WTC11 (cell line): ENCODE measurements around the gene ELF5. TPM values are rescaled to one million over a fixed set of nuclear protein-coding genes. Genes with fewer than 3 reads are reported as not detected.

Experiments
- ATAC-seq: fragments of 200-7000 bp; cut with Tn5 transposase; 2 replicates; pipeline ENCODE4 v1.10.0; 2021; ENCODE audit warnings: mild to moderate bottlenecking, moderate library complexity
- CTCF ChIA-PET: fragments of 300-600 bp; sonication (Branson Sonifier 250); formaldehyde crosslinking; loops from one replicate; lab custom pipeline; 2021; ENCODE audit warnings: antibody characterized with exemption; lab: Charles Lee
- POLR2A ChIA-PET: fragments of 350-600 bp; sonication (Branson Sonifier 250); formaldehyde crosslinking; loops from one replicate; lab custom pipeline; 2021; ENCODE audit warnings: antibody characterized with exemption; lab: Charles Lee
- DNase-seq: peaks from one replicate; pipeline ENCODE4 v3.0.0; 2021; ENCODE audit warnings: low spot score
- H3K27ac Mint-ChIP-seq: 2 replicates; pipeline ENCODE4 v1.8.0; 2021; ENCODE audit warnings: mixed read lengths
- H3K27me3 Mint-ChIP-seq: 2 replicates; pipeline ENCODE4 v1.8.0; 2021; ENCODE audit warnings: low read depth, mild to moderate bottlenecking, moderate library complexity, mixed read lengths
- H3K36me3 Mint-ChIP-seq: 2 replicates; pipeline ENCODE4 v1.8.0; 2021; ENCODE audit warnings: mixed read lengths
- H3K4me1 Mint-ChIP-seq: 2 replicates; pipeline ENCODE4 v1.8.0; 2022; ENCODE audit warnings: mixed read lengths
- H3K4me3 Mint-ChIP-seq: 2 replicates; pipeline ENCODE4 v1.8.0; 2021; ENCODE audit warnings: mild to moderate bottlenecking, moderate library complexity, mixed read lengths
- H3K9me3 Mint-ChIP-seq: 2 replicates; pipeline ENCODE4 v1.8.0; 2021; ENCODE audit warnings: mixed read lengths
- CREB1 ChIP-seq: sonication (generic); formaldehyde crosslinking; IDR thresholded peaks from 2 replicates; pipeline ENCODE4 v1.8.0; 2023; ENCODE audit warnings: mild to moderate bottlenecking, missing genetic modification reagents
- ELF4 ChIP-seq: sonication (generic); formaldehyde crosslinking; IDR thresholded peaks from 2 replicates; pipeline ENCODE4 v1.8.1; 2022; ENCODE audit warnings: low read depth, mild to moderate bottlenecking, moderate library complexity, missing genetic modification reagents
- ESRRA ChIP-seq: sonication (generic); formaldehyde crosslinking; IDR thresholded peaks from 2 replicates; pipeline ENCODE4 v1.8.1; 2022; ENCODE audit warnings: mild to moderate bottlenecking, missing genetic modification reagents, borderline replicate concordance
- GRHL2 ChIP-seq: fragments of 250-450 bp; sonication (Bioruptor Pico); IDR thresholded peaks from 2 replicates; pipeline ENCODE4 v1.8.0; 2022; ENCODE audit warnings: mild to moderate bottlenecking, moderate library complexity; ENCODE audit not compliant: insufficient replicate concordance, severe bottlenecking
- GTF2I ChIP-seq: fragments of 250-450 bp; sonication (Bioruptor Pico); conservative IDR thresholded peaks from 2 replicates; pipeline ENCODE4 v1.4.0; 2021; ENCODE audit warnings: mild to moderate bottlenecking
- JAZF1 ChIP-seq: fragments of 250-450 bp; sonication (Bioruptor Pico); IDR thresholded peaks from 2 replicates; pipeline ENCODE4 v1.9.0; 2021; ENCODE audit warnings: moderate library complexity, mild to moderate bottlenecking, inconsistent platforms
- JUN ChIP-seq: sonication (generic); formaldehyde crosslinking; IDR thresholded peaks from 2 replicates; pipeline ENCODE4 v1.8.0; 2023; ENCODE audit warnings: mild to moderate bottlenecking, missing genetic modification reagents
- KAT7 ChIP-seq: sonication (generic); formaldehyde crosslinking; IDR thresholded peaks from 2 replicates; pipeline ENCODE4 v1.8.1; 2023; ENCODE audit warnings: missing genetic modification reagents, mild to moderate bottlenecking, borderline replicate concordance
- NR1H2 ChIP-seq: sonication (generic); formaldehyde crosslinking; IDR thresholded peaks from 2 replicates; pipeline ENCODE4 v1.9.0; 2021; ENCODE audit warnings: mild to moderate bottlenecking, moderate library complexity, missing genetic modification reagents
- RELA ChIP-seq: sonication (generic); formaldehyde crosslinking; IDR thresholded peaks from 2 replicates; pipeline ENCODE4 v1.8.1; 2022; ENCODE audit warnings: missing genetic modification reagents, mild to moderate bottlenecking, borderline replicate concordance
- SOX15 ChIP-seq: fragments of 250-450 bp; sonication (Bioruptor Pico); IDR thresholded peaks from 2 replicates; pipeline ENCODE4 v1.9.0; 2021; ENCODE audit warnings: mild to moderate bottlenecking
- TCF7 ChIP-seq: sonication (generic); formaldehyde crosslinking; IDR thresholded peaks from 2 replicates; pipeline ENCODE4 v1.8.0; 2022; ENCODE audit warnings: mild to moderate bottlenecking, low read depth, missing genetic modification reagents, moderate library complexity
- TEAD1 ChIP-seq: sonication (generic); formaldehyde crosslinking; IDR thresholded peaks from 2 replicates; pipeline ENCODE4 v1.8.0; 2022; ENCODE audit warnings: mild to moderate bottlenecking, missing genetic modification reagents
- ZNF138 ChIP-seq: sonication (generic); formaldehyde crosslinking; conservative IDR thresholded peaks from 2 replicates; pipeline ENCODE4 v1.8.1; 2022; ENCODE audit warnings: mild to moderate bottlenecking, moderate library complexity, missing genetic modification reagents
- ZNF416 ChIP-seq: fragments of 250-450 bp; sonication (Bioruptor Pico); IDR thresholded peaks from 2 replicates; pipeline ENCODE4 v1.9.0; 2021; ENCODE audit warnings: mild to moderate bottlenecking, inconsistent platforms
- ZNF423 ChIP-seq: fragments of 250-450 bp; sonication (Bioruptor Pico); IDR thresholded peaks from 2 replicates; pipeline ENCODE4 v2.1.2; 2022; ENCODE audit warnings: mild to moderate bottlenecking, moderate library complexity
- total RNA-seq: library from RNA; stranded (reverse); gene quantifications from 3 replicates; pipeline ENCODE4 v1.2.3, GENCODE V29; 2021
- TF ChIP-seq, protein P1 (sequence below): sonication (generic); formaldehyde crosslinking; IDR thresholded peaks from 2 replicates; pipeline ENCODE4 v1.8.0; 2022; ENCODE audit warnings: mild to moderate bottlenecking, missing genetic modification reagents
- TF ChIP-seq, protein P2 (sequence below): fragments of 200-600 bp; IDR thresholded peaks from 2 replicates; pipeline ENCODE4 v1.8.0; 2022; ENCODE audit warnings: antibody characterized with exemption
- TF ChIP-seq, protein P3 (sequence below): sonication (generic); formaldehyde crosslinking; IDR thresholded peaks from 2 replicates; pipeline ENCODE4 v1.8.0; 2022; ENCODE audit warnings: mild to moderate bottlenecking, missing genetic modification reagents
- TF ChIP-seq, protein P4 (sequence below): sonication (generic); formaldehyde crosslinking; IDR thresholded peaks from 2 replicates; pipeline ENCODE4 v1.8.1; 2023; ENCODE audit warnings: mild to moderate bottlenecking, moderate library complexity, missing genetic modification reagents

Gene ELF5
- total RNA-seq, 1 experiment from 2014 or later = not detected

DNA sequence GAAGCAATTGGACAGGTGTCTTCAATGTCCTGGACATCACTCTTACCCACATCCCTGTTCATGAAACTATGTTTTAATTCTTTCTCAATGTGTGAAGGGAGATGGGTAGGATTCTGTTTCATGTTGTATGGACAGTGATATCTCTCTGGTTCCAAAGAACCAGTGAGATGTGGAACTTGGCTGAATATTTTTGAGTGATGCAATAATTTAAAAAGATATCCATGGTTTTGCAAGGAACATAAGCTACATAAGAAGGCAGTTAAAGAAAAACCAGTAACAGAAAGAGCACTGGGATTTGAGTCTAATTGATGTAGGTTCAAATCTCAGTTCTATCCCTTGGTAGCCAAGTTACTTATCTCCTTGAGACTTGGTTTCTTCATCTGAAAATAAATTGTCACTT, 7.7 kb upstream of the ELF5 start:
- 0 out of 2 replicates have a peak, but pooled peaks cover 4% of the 10 kb centered on the region for H3K4me1 Mint-ChIP-seq
- H3K9me3 Mint-ChIP-seq = no peaks in the 10 kb centered on the region
- H3K27ac Mint-ChIP-seq = no peak overlapping the region
- H3K36me3 Mint-ChIP-seq = no peaks in the 10 kb centered on the region
- CTCF ChIA-PET = interaction anchor here (0.9 kb wide), 1 partner anchor 8 kb away, joined by 3 read pairs; no protein-coding TSS in a partner anchor
- DNase-seq = no peak
- POLR2A ChIA-PET = interaction anchor here (0.6 kb wide), 1 partner anchor 416 kb away, joined by 4 read pairs; no protein-coding TSS in a partner anchor
- no peaks in the 10 kb centered on the region for H3K27me3 Mint-ChIP-seq
- H3K4me3 Mint-ChIP-seq = no peak overlapping the region
- ATAC-seq = no peak
- TF ChIP-seq ESRRA (CRISPR knock-in tag) (no peak), GRHL2 (no peak), JAZF1 (CRISPR knock-in tag) (no peak), JUN (CRISPR knock-in tag) (no peak), KAT7 (CRISPR knock-in tag) (no peak)

DNA sequence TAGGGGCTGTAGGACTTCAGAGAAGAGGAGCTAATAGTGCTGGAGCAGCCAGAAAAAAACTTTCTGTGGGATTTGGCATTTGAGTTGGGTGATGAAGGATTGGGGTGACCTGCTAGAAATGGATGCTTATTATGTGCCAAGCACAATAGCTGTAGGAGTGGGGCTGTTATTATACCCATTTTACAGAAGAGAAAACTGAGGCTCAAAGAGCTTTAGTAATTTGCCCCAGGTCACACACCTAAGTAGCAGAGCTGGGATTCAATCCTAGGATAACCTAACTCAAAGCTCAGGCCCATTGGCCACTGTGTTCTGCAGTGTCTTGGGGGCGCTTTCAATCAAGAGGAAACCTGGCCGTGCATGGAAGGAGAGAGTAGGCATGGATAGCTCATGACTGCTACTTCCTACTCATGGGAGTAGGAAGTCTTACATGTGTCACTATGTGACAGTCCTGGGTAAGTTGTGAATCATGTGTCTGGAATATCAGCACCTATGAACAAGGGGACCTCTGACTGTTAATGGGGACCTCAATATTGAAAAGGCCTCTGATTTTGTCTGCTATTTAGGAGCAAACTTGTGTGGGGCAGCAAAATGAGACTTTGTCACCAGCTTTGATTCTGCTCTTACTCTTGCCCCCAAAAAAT, 6.1 kb upstream of the ELF5 start:
- Mint-ChIP-seq H3K27me3 (no peaks in the 10 kb centered on the region), H3K9me3 (no peaks in the 10 kb centered on the region), H3K27ac (no peak overlapping the region), H3K4me3 (no peak overlapping the region), H3K36me3 (no peaks in the 10 kb centered on the region), H3K4me1 (0 out of 2 replicates have a peak, but pooled peaks cover 4% of the 10 kb centered on the region)
- DNase-seq = no peak
- ChIA-PET POLR2A (no interaction called here), CTCF (no interaction called here)
- TF ChIP-seq, protein P1, sequence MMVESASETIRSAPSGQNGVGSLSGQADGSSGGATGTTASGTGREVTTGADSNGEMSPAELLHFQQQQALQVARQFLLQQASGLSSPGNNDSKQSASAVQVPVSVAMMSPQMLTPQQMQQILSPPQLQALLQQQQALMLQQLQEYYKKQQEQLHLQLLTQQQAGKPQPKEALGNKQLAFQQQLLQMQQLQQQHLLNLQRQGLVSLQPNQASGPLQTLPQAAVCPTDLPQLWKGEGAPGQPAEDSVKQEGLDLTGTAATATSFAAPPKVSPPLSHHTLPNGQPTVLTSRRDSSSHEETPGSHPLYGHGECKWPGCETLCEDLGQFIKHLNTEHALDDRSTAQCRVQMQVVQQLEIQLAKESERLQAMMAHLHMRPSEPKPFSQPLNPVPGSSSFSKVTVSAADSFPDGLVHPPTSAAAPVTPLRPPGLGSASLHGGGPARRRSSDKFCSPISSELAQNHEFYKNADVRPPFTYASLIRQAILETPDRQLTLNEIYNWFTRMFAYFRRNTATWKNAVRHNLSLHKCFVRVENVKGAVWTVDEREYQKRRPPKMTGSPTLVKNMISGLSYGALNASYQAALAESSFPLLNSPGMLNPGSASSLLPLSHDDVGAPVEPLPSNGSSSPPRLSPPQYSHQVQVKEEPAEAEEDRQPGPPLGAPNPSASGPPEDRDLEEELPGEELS (CRISPR knock-in tag) = no peak
- TF ChIP-seq, protein P2, sequence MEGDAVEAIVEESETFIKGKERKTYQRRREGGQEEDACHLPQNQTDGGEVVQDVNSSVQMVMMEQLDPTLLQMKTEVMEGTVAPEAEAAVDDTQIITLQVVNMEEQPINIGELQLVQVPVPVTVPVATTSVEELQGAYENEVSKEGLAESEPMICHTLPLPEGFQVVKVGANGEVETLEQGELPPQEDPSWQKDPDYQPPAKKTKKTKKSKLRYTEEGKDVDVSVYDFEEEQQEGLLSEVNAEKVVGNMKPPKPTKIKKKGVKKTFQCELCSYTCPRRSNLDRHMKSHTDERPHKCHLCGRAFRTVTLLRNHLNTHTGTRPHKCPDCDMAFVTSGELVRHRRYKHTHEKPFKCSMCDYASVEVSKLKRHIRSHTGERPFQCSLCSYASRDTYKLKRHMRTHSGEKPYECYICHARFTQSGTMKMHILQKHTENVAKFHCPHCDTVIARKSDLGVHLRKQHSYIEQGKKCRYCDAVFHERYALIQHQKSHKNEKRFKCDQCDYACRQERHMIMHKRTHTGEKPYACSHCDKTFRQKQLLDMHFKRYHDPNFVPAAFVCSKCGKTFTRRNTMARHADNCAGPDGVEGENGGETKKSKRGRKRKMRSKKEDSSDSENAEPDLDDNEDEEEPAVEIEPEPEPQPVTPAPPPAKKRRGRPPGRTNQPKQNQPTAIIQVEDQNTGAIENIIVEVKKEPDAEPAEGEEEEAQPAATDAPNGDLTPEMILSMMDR = no peak
- TF ChIP-seq ZNF416 (CRISPR knock-in tag) (no peak), TEAD1 (CRISPR knock-in tag) (no peak), GTF2I (no peak), TCF7 (CRISPR knock-in tag) (no peak), NR1H2 (CRISPR knock-in tag) (no peak), SOX15 (CRISPR knock-in tag) (no peak), CREB1 (no peak)
- ATAC-seq = no peak

DNA sequence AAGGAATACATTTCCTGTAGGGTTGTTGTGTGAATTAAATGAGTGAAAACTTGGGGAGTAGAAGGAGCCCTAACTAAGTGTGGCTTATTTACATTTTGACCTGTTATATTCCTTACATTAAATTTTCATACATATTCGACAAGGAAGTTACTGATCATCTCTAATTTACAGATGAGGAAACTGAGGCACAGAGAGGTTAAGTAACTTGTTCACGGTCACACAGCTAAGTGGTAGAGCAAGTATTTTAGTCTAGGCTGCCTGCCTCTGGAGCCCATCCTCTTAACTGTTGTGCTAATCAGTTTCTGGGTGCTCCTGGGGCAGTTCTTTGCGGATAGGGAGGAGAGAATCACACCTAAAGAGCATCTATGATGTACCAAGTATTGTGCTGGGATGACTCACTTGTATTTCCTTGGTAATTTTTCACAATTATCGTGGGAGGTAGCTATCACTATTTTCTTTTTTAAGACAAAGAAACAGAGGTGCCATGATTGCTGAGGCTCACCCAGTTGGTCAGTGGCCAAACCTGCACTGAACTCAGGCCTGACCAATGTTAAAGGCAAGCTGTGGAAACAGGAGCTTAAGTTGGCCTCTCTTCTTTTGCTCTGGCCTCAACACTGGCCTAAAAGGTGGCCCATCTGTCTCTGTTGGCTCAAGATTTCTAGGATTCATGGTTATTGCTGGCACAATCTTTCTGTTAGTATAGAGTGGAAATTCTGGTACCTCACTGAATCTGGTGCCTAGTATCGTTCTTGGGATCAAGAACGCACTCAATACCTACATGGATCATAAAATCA, 2.9 kb upstream of the ELF5 start:
- ATAC-seq (no peak), DNase-seq (no peak)
- no peaks in the 10 kb centered on the region for H3K36me3 Mint-ChIP-seq
- ChIA-PET CTCF (interaction anchor here (1.2 kb wide), 1 partner anchor 24 kb away, joined by 3 read pairs; no protein-coding TSS in a partner anchor), POLR2A (no interaction called here)
- no peak overlapping the region for H3K27ac Mint-ChIP-seq
- peaks cover 20% of the 10 kb centered on the region for H3K4me1 Mint-ChIP-seq
- no peaks in the 10 kb centered on the region for H3K27me3 Mint-ChIP-seq
- TF ChIP-seq, protein P3, sequence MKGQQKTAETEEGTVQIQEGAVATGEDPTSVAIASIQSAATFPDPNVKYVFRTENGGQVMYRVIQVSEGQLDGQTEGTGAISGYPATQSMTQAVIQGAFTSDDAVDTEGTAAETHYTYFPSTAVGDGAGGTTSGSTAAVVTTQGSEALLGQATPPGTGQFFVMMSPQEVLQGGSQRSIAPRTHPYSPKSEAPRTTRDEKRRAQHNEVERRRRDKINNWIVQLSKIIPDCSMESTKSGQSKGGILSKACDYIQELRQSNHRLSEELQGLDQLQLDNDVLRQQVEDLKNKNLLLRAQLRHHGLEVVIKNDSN (CRISPR knock-in tag) = no peak
- TF ChIP-seq ZNF423 (no peak), RELA (no peak), JAZF1 (CRISPR knock-in tag) (no peak), ZNF138 (no peak), ELF4 (CRISPR knock-in tag) (no peak)
- TF ChIP-seq, protein P4, sequence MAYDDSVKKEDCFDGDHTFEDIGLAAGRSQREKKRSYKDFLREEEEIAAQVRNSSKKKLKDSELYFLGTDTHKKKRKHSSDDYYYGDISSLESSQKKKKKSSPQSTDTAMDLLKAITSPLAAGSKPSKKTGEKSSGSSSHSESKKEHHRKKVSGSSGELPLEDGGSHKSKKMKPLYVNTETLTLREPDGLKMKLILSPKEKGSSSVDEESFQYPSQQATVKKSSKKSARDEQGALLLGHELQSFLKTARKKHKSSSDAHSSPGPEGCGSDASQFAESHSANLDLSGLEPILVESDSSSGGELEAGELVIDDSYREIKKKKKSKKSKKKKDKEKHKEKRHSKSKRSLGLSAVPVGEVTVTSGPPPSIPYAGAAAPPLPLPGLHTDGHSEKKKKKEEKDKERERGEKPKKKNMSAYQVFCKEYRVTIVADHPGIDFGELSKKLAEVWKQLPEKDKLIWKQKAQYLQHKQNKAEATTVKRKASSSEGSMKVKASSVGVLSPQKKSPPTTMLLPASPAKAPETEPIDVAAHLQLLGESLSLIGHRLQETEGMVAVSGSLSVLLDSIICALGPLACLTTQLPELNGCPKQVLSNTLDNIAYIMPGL = no peak
- no peaks in the 10 kb centered on the region for H3K9me3 Mint-ChIP-seq
- H3K4me3 Mint-ChIP-seq = no peak overlapping the region
